ENCODE measurements around the gene GPX7.

- no peak for TF ChIP-seq POLR2AphosphoS5 (IDR thresholded peaks at IDR 0.05; ENCODE audit: borderline replicate concordance, low read depth, low read length)
- no peak for TF ChIP-seq EZH2 (IDR thresholded peaks at IDR 0.05)
Measured at GRCh38 chr1:52590266-52590665, 11.9 kb upstream of the GPX7 start.
